ENCODE measurements around the gene CAGE1. TPM values are rescaled to one million over a fixed set of nuclear protein-coding genes. Genes with fewer than 3 reads are reported as not detected.
"Not testable (repeated sequence)": the region's sequence is repeated elsewhere in the genome, so short reads cannot be mapped to it uniquely, and the experiment has no call there.

Gene CAGE1
- total and polyA plus RNA-seq, 5 donors from 2014 or later: 0.08 to 0.57 TPM; not detected in 3

GRCh38 chr6:7317538-7317937, 72.0 kb downstream of the CAGE1 start:
- H3K4me3 ChIP-seq (ENCODE audit: low read depth, low read length): no peak overlapping the region
- H3K4me1 Mint-ChIP-seq: peaks cover 0 to 18% (median 14%) of the 10 kb centered on the region in 4 donors
- peaks cover 11% of the 10 kb centered on the region for H3K27me3 Mint-ChIP-seq
- H3K27ac Mint-ChIP-seq: no peak overlapping the region
- H3K27ac ChIP-seq (ENCODE audit: insufficient read depth, low read length, poor library complexity, severe bottlenecking): no peak overlapping the region
- H3K36me3 ChIP-seq (ENCODE audit: control insufficient read depth, insufficient read depth, low read length): no peaks in the 10 kb centered on the region
- peak overlapping the region in 2 of 4 donors; percentile 38 to 40 for H3K4me3 Mint-ChIP-seq
- H3K9me3 ChIP-seq (ENCODE audit: control insufficient read depth in 2 of 2, low read length in 2 of 2): no peaks in the 10 kb centered on the region
- DNase-seq (no peak), ATAC-seq (ENCODE audit: low read depth in 2 of 2) (no peak)
- peaks cover 6% of the 10 kb centered on the region for H3K4me1 ChIP-seq (ENCODE audit: control insufficient read depth, insufficient read depth, low read length, poor library complexity, severe bottlenecking)
- peaks cover 0 to 1% (median 0%) of the 10 kb centered on the region in 7 donors for H3K9me3 Mint-ChIP-seq
- no peaks in the 10 kb centered on the region for H3K36me3 Mint-ChIP-seq
- H3K27me3 ChIP-seq (ENCODE audit: control insufficient read depth, insufficient read depth, low read length): no peaks in the 10 kb centered on the region

GRCh38 chr6:7316658-7317533, 72.6 kb downstream of the CAGE1 start:
- Mint-ChIP-seq H3K27ac (no peak overlapping the region), H3K9me3 (peaks cover 0 to 1% (median 0%) of the 10 kb centered on the region in 7 donors), H3K4me1 (peaks cover 4 to 24% (median 18%) of the 10 kb centered on the region in 4 donors), H3K4me3 (peak overlapping the region in 2 of 4 donors; percentile 27 to 40), H3K27me3 (peaks cover 11% of the 10 kb centered on the region), H3K36me3 (no peaks in the 10 kb centered on the region)
- DNase-seq: no peak
- no peak for ATAC-seq (ENCODE audit: low read depth in 2 of 2)
- no peaks in the 10 kb centered on the region for H3K36me3 ChIP-seq (ENCODE audit: control insufficient read depth, insufficient read depth, low read length)
- no peaks in the 10 kb centered on the region for H3K27me3 ChIP-seq (ENCODE audit: control insufficient read depth, insufficient read depth, low read length)
- peaks cover 11% of the 10 kb centered on the region for H3K4me1 ChIP-seq (ENCODE audit: control insufficient read depth, insufficient read depth, low read length, poor library complexity, severe bottlenecking)
- no peaks in the 10 kb centered on the region for H3K9me3 ChIP-seq (ENCODE audit: control insufficient read depth in 2 of 2, low read length in 2 of 2)
- no peak overlapping the region for H3K27ac ChIP-seq (ENCODE audit: insufficient read depth, low read length, poor library complexity, severe bottlenecking)
- no peak overlapping the region for H3K4me3 ChIP-seq (ENCODE audit: low read depth, low read length)

- Histone ChIP-seq H3K4me3 (ENCODE audit: low read depth, low read length) (no peak overlapping the region), H3K27me3 (ENCODE audit: control insufficient read depth, insufficient read depth, low read length) (no peaks in the 10 kb centered on the region), H3K36me3 (ENCODE audit: control insufficient read depth, insufficient read depth, low read length) (no peaks in the 10 kb centered on the region), H3K27ac (ENCODE audit: insufficient read depth, low read length, poor library complexity, severe bottlenecking) (no peak overlapping the region), H3K4me1 (ENCODE audit: control insufficient read depth, insufficient read depth, low read length, poor library complexity, severe bottlenecking) (peaks cover 21% of the 10 kb centered on the region), H3K9me3 (ENCODE audit: control insufficient read depth in 2 of 2, low read length in 2 of 2) (no peaks in the 10 kb centered on the region)
- H3K27ac Mint-ChIP-seq: no peak overlapping the region
- ATAC-seq (ENCODE audit: low read depth in 2 of 2): no peak
- H3K27me3 Mint-ChIP-seq: peaks cover 10% of the 10 kb centered on the region
- peaks cover 11 to 33% (median 25%) of the 10 kb centered on the region in 4 donors for H3K4me1 Mint-ChIP-seq
- no peak for DNase-seq
- H3K9me3 Mint-ChIP-seq: peaks cover 0 to 1% (median 0%) of the 10 kb centered on the region in 7 donors
- H3K4me3 Mint-ChIP-seq: peak overlapping the region in 2 of 4 donors; percentile 60 to 86
- no peaks in the 10 kb centered on the region for H3K36me3 Mint-ChIP-seq
Observed at GRCh38 chr6:7315948-7316365, 73.6 kb downstream of the CAGE1 start.

GRCh38 chr6:7315087-7315947, 74.2 kb downstream of the CAGE1 start:
- H3K27ac Mint-ChIP-seq; DNase-seq; H3K9me3 Mint-ChIP-seq; H3K27me3 Mint-ChIP-seq; H3K27me3 ChIP-seq (ENCODE audit: control insufficient read depth, insufficient read depth, low read length); H3K4me3 ChIP-seq (ENCODE audit: low read depth, low read length); H3K27ac ChIP-seq (ENCODE audit: insufficient read depth, low read length, poor library complexity, severe bottlenecking); H3K9me3 ChIP-seq (ENCODE audit: control insufficient read depth in 2 of 2, low read length in 2 of 2); H3K36me3 Mint-ChIP-seq; ATAC-seq (ENCODE audit: low read depth in 2 of 2); H3K36me3 ChIP-seq (ENCODE audit: control insufficient read depth, insufficient read depth, low read length): not testable (repeated sequence)
- Mint-ChIP-seq H3K4me3 (peak overlapping the region in 2 of 4 donors; percentile 78 to 99), H3K4me1 (peaks cover 14 to 38% (median 27%) of the 10 kb centered on the region in 4 donors)
- peaks cover 26% of the 10 kb centered on the region for H3K4me1 ChIP-seq (ENCODE audit: control insufficient read depth, insufficient read depth, low read length, poor library complexity, severe bottlenecking)

GRCh38 chr6:7314414-7314813, 75.1 kb downstream of the CAGE1 start:
- H3K36me3 Mint-ChIP-seq: peaks cover 6% of the 10 kb centered on the region
- no peak overlapping the region for H3K27ac ChIP-seq (ENCODE audit: insufficient read depth, low read length, poor library complexity, severe bottlenecking)
- no peaks in the 10 kb centered on the region for H3K27me3 ChIP-seq (ENCODE audit: control insufficient read depth, insufficient read depth, low read length)
- DNase-seq: no peak
- peak overlapping the region; percentile 69 to 99 (median 88) for H3K4me3 Mint-ChIP-seq
- peaks cover 6% of the 10 kb centered on the region for H3K36me3 ChIP-seq (ENCODE audit: control insufficient read depth, insufficient read depth, low read length)
- H3K9me3 Mint-ChIP-seq: no peaks in the 10 kb centered on the region
- peak overlapping the region in 1 of 3 donors; percentile 71 for H3K27ac Mint-ChIP-seq
- H3K27me3 Mint-ChIP-seq: peaks cover 6% of the 10 kb centered on the region
- peaks cover 32% of the 10 kb centered on the region for H3K4me1 ChIP-seq (ENCODE audit: control insufficient read depth, insufficient read depth, low read length, poor library complexity, severe bottlenecking)
- H3K4me3 ChIP-seq (ENCODE audit: low read depth, low read length): no peak overlapping the region
- no peak for ATAC-seq (ENCODE audit: low read depth in 2 of 2)
- no peaks in the 10 kb centered on the region for H3K9me3 ChIP-seq (ENCODE audit: control insufficient read depth in 2 of 2, low read length in 2 of 2)
- H3K4me1 Mint-ChIP-seq: peaks cover 17 to 47% (median 29%) of the 10 kb centered on the region in 4 donors

- H3K36me3 ChIP-seq (ENCODE audit: control insufficient read depth, insufficient read depth, low read length): peaks cover 14% of the 10 kb centered on the region
- H3K4me3 ChIP-seq (ENCODE audit: low read depth, low read length): peak overlapping the region; percentile 88
- Mint-ChIP-seq H3K27me3 (peaks cover 3% of the 10 kb centered on the region), H3K4me1 (peaks cover 19 to 55% (median 34%) of the 10 kb centered on the region in 4 donors), H3K27ac (peak overlapping the region; percentile 80 to 92 (median 83)), H3K4me3 (peak overlapping the region; percentile 91 to 99 (median 98)), H3K9me3 (no peaks in the 10 kb centered on the region), H3K36me3 (peaks cover 13% of the 10 kb centered on the region)
- H3K27ac ChIP-seq (ENCODE audit: insufficient read depth, low read length, poor library complexity, severe bottlenecking): peak overlapping the region; percentile 76
- no peaks in the 10 kb centered on the region for H3K27me3 ChIP-seq (ENCODE audit: control insufficient read depth, insufficient read depth, low read length)
- DNase-seq: no peak
- ATAC-seq (ENCODE audit: low read depth in 2 of 2): no peak
- peaks cover 39% of the 10 kb centered on the region for H3K4me1 ChIP-seq (ENCODE audit: control insufficient read depth, insufficient read depth, low read length, poor library complexity, severe bottlenecking)
- H3K9me3 ChIP-seq (ENCODE audit: control insufficient read depth in 2 of 2, low read length in 2 of 2): no peaks in the 10 kb centered on the region
Observed at GRCh38 chr6:7313505-7314165, 75.9 kb downstream of the CAGE1 start.

Data from CD4-positive, CD25-positive, alpha-beta regulatory T cell (primary cell).